ENCODE data around the gene USP48.

The USP48 gene

GRCh38 chr1:21782868-21783678 lies at the start of gene USP48 (continued):
- TF ChIP-seq KLF9 (tag by site-specific recombination; IDR thresholded peaks at IDR 0.05; ENCODE audit: low read depth) = peak; percentile 45
- TF ChIP-seq, protein P1, sequence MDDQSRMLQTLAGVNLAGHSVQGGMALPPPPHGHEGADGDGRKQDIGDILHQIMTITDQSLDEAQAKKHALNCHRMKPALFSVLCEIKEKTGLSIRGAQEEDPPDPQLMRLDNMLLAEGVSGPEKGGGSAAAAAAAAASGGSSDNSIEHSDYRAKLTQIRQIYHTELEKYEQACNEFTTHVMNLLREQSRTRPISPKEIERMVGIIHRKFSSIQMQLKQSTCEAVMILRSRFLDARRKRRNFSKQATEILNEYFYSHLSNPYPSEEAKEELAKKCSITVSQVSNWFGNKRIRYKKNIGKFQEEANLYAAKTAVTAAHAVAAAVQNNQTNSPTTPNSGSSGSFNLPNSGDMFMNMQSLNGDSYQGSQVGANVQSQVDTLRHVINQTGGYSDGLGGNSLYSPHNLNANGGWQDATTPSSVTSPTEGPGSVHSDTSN (CRISPR knock-in tag; IDR thresholded peaks at IDR 0.05) = peak; percentile 93
- TF ChIP-seq ZNF677 (tag by site-specific recombination; IDR thresholded peaks at IDR 0.05) = no peak; the same call in 1 of the 2 replicates
- TF ChIP-seq ZNF366 (tag by site-specific recombination; conservative IDR thresholded peaks at IDR 0.05) = no peak
- TF ChIP-seq FEZF1 (tag by site-specific recombination; IDR thresholded peaks at IDR 0.05) = no peak
- no peak for TF ChIP-seq ZNF548 (tag by site-specific recombination; IDR thresholded peaks at IDR 0.05)
- TF ChIP-seq SP2 (tag by site-specific recombination; IDR thresholded peaks at IDR 0.05) = peak; percentile 51; the same call in 1 of the 2 replicates
- TF ChIP-seq ZNF600 (tag by site-specific recombination; IDR thresholded peaks at IDR 0.05) = peak; percentile 4; the same call in 1 of the 2 replicates
- TF ChIP-seq ZBTB10 (tag by site-specific recombination; IDR thresholded peaks at IDR 0.05) = peak; percentile 99
- no peak for TF ChIP-seq TRIM28 (IDR thresholded peaks at IDR 0.05; ENCODE audit: borderline replicate concordance, low read length)
- no peak for TF ChIP-seq ZNF596 (tag by site-specific recombination; IDR thresholded peaks at IDR 0.05)
- TF ChIP-seq ZNF350 (tag by site-specific recombination; IDR thresholded peaks at IDR 0.05) = no peak
- 0 out of 2 replicates have a peak, but pooled peaks have one; percentile 12 for TF ChIP-seq GLIS1 (tag by site-specific recombination; IDR thresholded peaks at IDR 0.05)
- 0 out of 2 replicates have a peak, but pooled peaks have one; percentile 6 for TF ChIP-seq ZNF585B (tag by site-specific recombination; IDR thresholded peaks at IDR 0.05)
- TF ChIP-seq ZNF16 (tag by site-specific recombination; IDR thresholded peaks at IDR 0.05; ENCODE audit: low read depth) = no peak
- TF ChIP-seq, protein P2, sequence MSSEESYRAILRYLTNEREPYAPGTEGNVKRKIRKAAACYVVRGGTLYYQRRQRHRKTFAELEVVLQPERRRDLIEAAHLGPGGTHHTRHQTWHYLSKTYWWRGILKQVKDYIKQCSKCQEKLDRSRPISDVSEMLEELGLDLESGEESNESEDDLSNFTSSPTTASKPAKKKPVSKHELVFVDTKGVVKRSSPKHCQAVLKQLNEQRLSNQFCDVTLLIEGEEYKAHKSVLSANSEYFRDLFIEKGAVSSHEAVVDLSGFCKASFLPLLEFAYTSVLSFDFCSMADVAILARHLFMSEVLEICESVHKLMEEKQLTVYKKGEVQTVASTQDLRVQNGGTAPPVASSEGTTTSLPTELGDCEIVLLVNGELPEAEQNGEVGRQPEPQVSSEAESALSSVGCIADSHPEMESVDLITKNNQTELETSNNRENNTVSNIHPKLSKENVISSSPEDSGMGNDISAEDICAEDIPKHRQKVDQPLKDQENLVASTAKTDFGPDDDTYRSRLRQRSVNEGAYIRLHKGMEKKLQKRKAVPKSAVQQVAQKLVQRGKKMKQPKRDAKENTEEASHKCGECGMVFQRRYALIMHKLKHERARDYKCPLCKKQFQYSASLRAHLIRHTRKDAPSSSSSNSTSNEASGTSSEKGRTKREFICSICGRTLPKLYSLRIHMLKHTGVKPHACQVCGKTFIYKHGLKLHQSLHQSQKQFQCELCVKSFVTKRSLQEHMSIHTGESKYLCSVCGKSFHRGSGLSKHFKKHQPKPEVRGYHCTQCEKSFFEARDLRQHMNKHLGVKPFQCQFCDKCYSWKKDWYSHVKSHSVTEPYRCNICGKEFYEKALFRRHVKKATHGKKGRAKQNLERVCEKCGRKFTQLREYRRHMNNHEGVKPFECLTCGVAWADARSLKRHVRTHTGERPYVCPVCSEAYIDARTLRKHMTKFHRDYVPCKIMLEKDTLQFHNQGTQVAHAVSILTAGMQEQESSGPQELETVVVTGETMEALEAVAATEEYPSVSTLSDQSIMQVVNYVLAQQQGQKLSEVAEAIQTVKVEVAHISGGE (tag by site-specific recombination; conservative IDR thresholded peaks at IDR 0.05; ENCODE audit: low read depth) = peak; percentile 92
- TF ChIP-seq KLF10 (tag by site-specific recombination; IDR thresholded peaks at IDR 0.05) = peak; percentile 86
- TF ChIP-seq ZFHX2 (tag by site-specific recombination; conservative IDR thresholded peaks at IDR 0.05) = peak; percentile 57
- no peak for TF ChIP-seq ZNF426 (tag by site-specific recombination; IDR thresholded peaks at IDR 0.05)
- TF ChIP-seq, protein P3, sequence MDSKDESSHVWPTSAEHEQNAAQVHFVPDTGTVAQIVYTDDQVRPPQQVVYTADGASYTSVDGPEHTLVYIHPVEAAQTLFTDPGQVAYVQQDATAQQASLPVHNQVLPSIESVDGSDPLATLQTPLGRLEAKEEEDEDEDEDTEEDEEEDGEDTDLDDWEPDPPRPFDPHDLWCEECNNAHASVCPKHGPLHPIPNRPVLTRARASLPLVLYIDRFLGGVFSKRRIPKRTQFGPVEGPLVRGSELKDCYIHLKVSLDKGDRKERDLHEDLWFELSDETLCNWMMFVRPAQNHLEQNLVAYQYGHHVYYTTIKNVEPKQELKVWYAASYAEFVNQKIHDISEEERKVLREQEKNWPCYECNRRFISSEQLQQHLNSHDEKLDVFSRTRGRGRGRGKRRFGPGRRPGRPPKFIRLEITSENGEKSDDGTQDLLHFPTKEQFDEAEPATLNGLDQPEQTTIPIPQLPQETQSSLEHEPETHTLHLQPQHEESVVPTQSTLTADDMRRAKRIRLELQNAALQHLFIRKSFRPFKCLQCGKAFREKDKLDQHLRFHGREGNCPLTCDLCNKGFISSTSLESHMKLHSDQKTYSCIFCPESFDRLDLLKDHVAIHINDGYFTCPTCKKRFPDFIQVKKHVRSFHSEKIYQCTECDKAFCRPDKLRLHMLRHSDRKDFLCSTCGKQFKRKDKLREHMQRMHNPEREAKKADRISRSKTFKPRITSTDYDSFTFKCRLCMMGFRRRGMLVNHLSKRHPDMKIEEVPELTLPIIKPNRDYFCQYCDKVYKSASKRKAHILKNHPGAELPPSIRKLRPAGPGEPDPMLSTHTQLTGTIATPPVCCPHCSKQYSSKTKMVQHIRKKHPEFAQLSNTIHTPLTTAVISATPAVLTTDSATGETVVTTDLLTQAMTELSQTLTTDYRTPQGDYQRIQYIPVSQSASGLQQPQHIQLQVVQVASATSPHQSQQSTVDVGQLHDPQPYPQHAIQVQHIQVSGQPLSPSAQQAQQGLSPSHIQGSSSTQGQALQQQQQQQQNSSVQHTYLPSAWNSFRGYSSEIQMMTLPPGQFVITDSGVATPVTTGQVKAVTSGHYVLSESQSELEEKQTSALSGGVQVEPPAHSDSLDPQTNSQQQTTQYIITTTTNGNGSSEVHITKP (tag by site-specific recombination; IDR thresholded peaks at IDR 0.05) = peak; percentile 80
- no peak for TF ChIP-seq ZNF112 (tag by site-specific recombination; IDR thresholded peaks at IDR 0.05)
- peak; percentile 15; the same call in 1 of the 2 replicates for TF ChIP-seq PRDM4 (tag by site-specific recombination; IDR thresholded peaks at IDR 0.05)
- TF ChIP-seq ZIC2 (tag by site-specific recombination; IDR thresholded peaks at IDR 0.05) = 0 out of 2 replicates have a peak, but pooled peaks have one; percentile 3
- TF ChIP-seq ZNF449 (tag by site-specific recombination; IDR thresholded peaks at IDR 0.05) = peak; percentile 61
